ENCODE measurements around the gene BCAT1. TPM values are rescaled to one million over a fixed set of nuclear protein-coding genes. Genes with fewer than 3 reads are reported as not detected.
"Not testable (repeated sequence)": the region's sequence is repeated elsewhere in the genome, so short reads cannot be mapped to it uniquely, and the experiment has no call there.

The BCAT1 gene
- total RNA-seq, 5 donors from 2014 or later (not counting 1 experiment from before 2014, with no cell fraction given): 1.2 to 4.2 (median 3.2) TPM

DNA sequence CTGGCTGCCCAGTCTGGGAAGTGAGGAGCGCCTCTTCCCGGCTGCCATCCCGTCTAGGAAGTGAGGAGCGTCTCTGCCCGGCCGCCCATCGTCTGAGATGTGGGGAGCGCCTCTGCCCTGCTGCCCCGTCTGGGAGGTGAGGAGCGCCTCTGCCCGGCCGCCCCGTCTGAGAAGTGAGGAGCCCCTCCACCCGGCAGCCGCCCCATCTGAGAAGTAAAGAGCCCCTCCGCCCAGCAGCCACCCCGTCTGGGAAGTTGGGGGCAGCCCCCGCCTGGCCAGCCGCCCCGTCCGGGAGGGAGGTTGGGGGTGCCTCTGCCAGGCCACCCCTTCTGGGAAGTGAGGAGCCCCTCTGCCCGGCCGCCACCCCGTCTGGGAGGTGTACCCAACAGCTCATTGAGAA lies 22.8 kb downstream of the BCAT1 start:
- H3K4me1 Mint-ChIP-seq; H3K4me1 ChIP-seq (ENCODE audit: control insufficient read depth in 1 of 2, extremely low read depth in 1 of 2, insufficient read depth in 2 of 2, low read length in 2 of 2): not testable (repeated sequence)
- 100% methylated on average over 4 of the region's 24 CpGs for WGBS (ENCODE audit: insufficient coverage)

DNA sequence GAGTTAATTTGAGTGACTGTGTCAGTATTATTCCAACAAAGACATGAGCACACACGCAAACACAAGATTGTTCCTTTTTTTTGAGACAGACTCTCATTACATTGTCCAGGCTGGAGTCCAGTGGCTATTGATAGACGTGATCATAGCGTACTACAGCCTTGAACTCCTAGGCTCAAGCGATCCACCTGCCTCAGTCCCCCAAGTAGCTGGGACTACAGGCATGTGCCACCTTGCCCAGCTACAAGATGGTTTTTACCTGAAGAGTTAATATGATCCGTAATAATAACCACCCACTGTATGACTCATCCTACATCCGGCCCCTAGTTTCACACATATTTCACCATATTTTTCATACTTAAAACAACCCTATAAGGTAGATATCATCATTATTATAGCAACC lies 26.8 kb downstream of the BCAT1 start:
- Histone ChIP-seq H3K27me3 (replicated peaks in 1 of 2; ENCODE audit: control insufficient read depth in 2 of 2, extremely low read depth in 1 of 2, insufficient read depth in 2 of 2, low read length in 1 of 2) (no peaks in the 10 kb centered on the region), H3K4me3 (ENCODE audit: control insufficient read depth in 1 of 2, extremely low read depth in 1 of 2, low read length in 1 of 2) (no peak overlapping the region), H3K4me1 (ENCODE audit: control insufficient read depth in 1 of 2, extremely low read depth in 1 of 2, insufficient read depth in 2 of 2, low read length in 2 of 2) (no peaks in the 10 kb centered on the region), H3K27ac (ENCODE audit: low read length) (no peak overlapping the region), H3K36me3 (ENCODE audit: control insufficient read depth in 2 of 2, extremely low read depth in 1 of 2, insufficient read depth in 1 of 2, low read length in 1 of 2) (no peaks in the 10 kb centered on the region), H3K9me3 (no peaks in the 10 kb centered on the region)
- 94% methylated on average over 3 of the region's 6 CpGs for WGBS (ENCODE audit: insufficient coverage)
- CTCF ChIA-PET: interaction anchor here in 1 of 2 donors (0.7 kb wide), 1 partner anchor 13 kb away, joined by 7 read pairs; no protein-coding TSS in a partner anchor
- POLR2A ChIA-PET: interaction anchor here in 1 of 2 donors (0.7 kb wide), 1 partner anchor 858 kb away, joined by 3 read pairs; no protein-coding TSS in a partner anchor
- Mint-ChIP-seq H3K27me3 (peaks cover 0 to 3% of the 10 kb centered on the region in 2 donors), H3K4me1 (peaks cover 0 to 4% (median 3%) of the 10 kb centered on the region in 3 donors), H3K9me3 (no peaks in the 10 kb centered on the region), H3K27ac (no peak overlapping the region), H3K36me3 (no peaks in the 10 kb centered on the region), H3K4me3 (no peak overlapping the region)
- ATAC-seq (replicated peaks in 1 of 4) (peak in 1 of 4 experiments; percentile 29), DNase-seq (no peak)

More for the DNA sequence above, 22.8 kb downstream of the BCAT1 start:
- POLR2A ChIA-PET; ATAC-seq (replicated peaks in 1 of 4); H3K36me3 Mint-ChIP-seq; DNase-seq; H3K4me3 Mint-ChIP-seq; H3K36me3 ChIP-seq (ENCODE audit: control insufficient read depth in 2 of 2, extremely low read depth in 1 of 2, insufficient read depth in 1 of 2, low read length in 1 of 2); H3K4me3 ChIP-seq (ENCODE audit: control insufficient read depth in 1 of 2, extremely low read depth in 1 of 2, low read length in 1 of 2); CTCF ChIA-PET; H3K27ac ChIP-seq (ENCODE audit: low read length); H3K27me3 ChIP-seq (replicated peaks in 1 of 2; ENCODE audit: control insufficient read depth in 2 of 2, extremely low read depth in 1 of 2, insufficient read depth in 2 of 2, low read length in 1 of 2); H3K27ac Mint-ChIP-seq; H3K9me3 Mint-ChIP-seq; H3K9me3 ChIP-seq: not testable (repeated sequence)
- peaks cover 7 to 11% of the 10 kb centered on the region in 2 donors for H3K27me3 Mint-ChIP-seq

DNA sequence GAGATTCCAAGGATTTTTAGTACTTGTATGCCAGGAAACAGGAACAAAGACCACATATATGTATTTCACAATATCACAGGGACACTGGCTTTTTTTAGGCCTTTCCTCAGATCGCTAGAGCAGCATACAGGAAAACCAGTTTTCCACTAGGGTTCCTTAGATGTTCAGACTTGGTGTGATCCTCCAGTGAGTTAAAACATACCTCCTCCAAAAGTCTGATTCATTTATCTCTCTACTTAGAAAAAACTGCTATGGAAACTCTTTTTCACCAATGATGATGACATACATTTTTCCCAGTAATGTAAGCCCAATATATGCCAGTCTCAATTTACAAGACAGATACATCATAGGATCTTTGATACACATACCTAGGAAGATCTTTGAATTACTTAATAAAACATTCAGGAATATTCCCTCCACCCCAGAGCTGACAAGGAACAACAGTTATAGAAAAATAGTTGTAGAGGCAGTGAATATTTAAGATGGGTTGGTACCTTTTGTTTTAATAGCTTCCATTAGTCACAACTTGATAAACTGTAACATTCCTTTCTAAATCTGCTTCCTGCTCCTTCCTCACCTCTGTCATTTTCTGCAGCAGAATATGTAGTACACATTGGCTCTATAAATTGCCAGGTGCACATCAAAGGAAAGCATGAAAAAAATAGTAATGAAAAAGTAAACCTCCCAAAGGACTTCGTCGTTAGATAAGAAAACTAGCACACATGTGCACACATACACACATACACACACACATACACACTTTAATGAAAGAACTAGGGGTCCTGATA lies 27.5 kb downstream of the BCAT1 start:
- Histone ChIP-seq H3K9me3 (no peaks in the 10 kb centered on the region), H3K4me1 (ENCODE audit: control insufficient read depth in 1 of 2, extremely low read depth in 1 of 2, insufficient read depth in 2 of 2, low read length in 2 of 2) (no peaks in the 10 kb centered on the region), H3K36me3 (ENCODE audit: control insufficient read depth in 2 of 2, extremely low read depth in 1 of 2, insufficient read depth in 1 of 2, low read length in 1 of 2) (no peaks in the 10 kb centered on the region), H3K27me3 (replicated peaks in 1 of 2; ENCODE audit: control insufficient read depth in 2 of 2, extremely low read depth in 1 of 2, insufficient read depth in 2 of 2, low read length in 1 of 2) (no peaks in the 10 kb centered on the region), H3K4me3 (ENCODE audit: control insufficient read depth in 1 of 2, extremely low read depth in 1 of 2, low read length in 1 of 2) (no peak overlapping the region), H3K27ac (ENCODE audit: low read length) (no peak overlapping the region)
- no peak overlapping the region for H3K27ac Mint-ChIP-seq
- DNase-seq (no peak), ATAC-seq (replicated peaks in 1 of 4) (no peak)
- CTCF ChIA-PET: no interaction called here
- H3K4me1 Mint-ChIP-seq: peaks cover 0 to 4% (median 3%) of the 10 kb centered on the region in 3 donors
- H3K9me3 Mint-ChIP-seq: no peaks in the 10 kb centered on the region
- WGBS (ENCODE audit: insufficient coverage): 60% methylated on average over 3 of the region's 3 CpGs
- H3K4me3 Mint-ChIP-seq: no peak overlapping the region
- POLR2A ChIA-PET: no interaction called here
- no peaks in the 10 kb centered on the region for H3K36me3 Mint-ChIP-seq
- H3K27me3 Mint-ChIP-seq: no peaks in the 10 kb centered on the region

DNA sequence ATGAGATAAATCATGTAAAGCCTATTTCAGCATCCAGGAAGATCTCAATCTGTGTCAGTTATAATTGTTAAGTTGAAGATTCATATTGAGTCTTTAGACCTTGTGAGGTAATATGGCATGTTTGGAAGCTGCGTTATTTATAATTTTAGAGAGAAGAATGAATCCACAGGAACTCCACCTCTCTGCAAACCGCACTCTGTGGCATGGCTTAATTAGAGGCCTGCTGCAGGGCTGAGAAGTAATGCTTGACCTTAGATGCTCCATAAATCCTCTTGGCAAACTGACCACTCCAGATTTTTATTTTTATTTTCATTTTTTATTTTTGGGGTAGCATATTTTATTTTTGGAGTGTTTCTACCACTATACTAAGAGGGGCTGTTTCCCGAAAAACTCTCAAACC lies 28.8 kb downstream of the BCAT1 start:
- no peaks in the 10 kb centered on the region for H3K27me3 ChIP-seq (replicated peaks in 1 of 2; ENCODE audit: control insufficient read depth in 2 of 2, extremely low read depth in 1 of 2, insufficient read depth in 2 of 2, low read length in 1 of 2)
- H3K27ac ChIP-seq (ENCODE audit: low read length): no peak overlapping the region
- Mint-ChIP-seq H3K27ac (no peak overlapping the region), H3K4me3 (no peak overlapping the region), H3K27me3 (no peaks in the 10 kb centered on the region), H3K4me1 (peaks cover 0 to 4% (median 3%) of the 10 kb centered on the region in 3 donors), H3K36me3 (no peaks in the 10 kb centered on the region), H3K9me3 (no peaks in the 10 kb centered on the region)
- DNase-seq (no peak), ATAC-seq (replicated peaks in 1 of 4) (no peak)
- H3K4me1 ChIP-seq (ENCODE audit: control insufficient read depth in 1 of 2, extremely low read depth in 1 of 2, insufficient read depth in 2 of 2, low read length in 2 of 2): no peaks in the 10 kb centered on the region
- no CpG with 5 or more reads among the region's 3 CpGs for WGBS (ENCODE audit: insufficient coverage)
- no peak overlapping the region for H3K4me3 ChIP-seq (ENCODE audit: control insufficient read depth in 1 of 2, extremely low read depth in 1 of 2, low read length in 1 of 2)
- CTCF ChIA-PET: no interaction called here
- POLR2A ChIA-PET: no interaction called here
- no peaks in the 10 kb centered on the region for H3K36me3 ChIP-seq (ENCODE audit: control insufficient read depth in 2 of 2, extremely low read depth in 1 of 2, insufficient read depth in 1 of 2, low read length in 1 of 2)
- no peaks in the 10 kb centered on the region for H3K9me3 ChIP-seq

DNA sequence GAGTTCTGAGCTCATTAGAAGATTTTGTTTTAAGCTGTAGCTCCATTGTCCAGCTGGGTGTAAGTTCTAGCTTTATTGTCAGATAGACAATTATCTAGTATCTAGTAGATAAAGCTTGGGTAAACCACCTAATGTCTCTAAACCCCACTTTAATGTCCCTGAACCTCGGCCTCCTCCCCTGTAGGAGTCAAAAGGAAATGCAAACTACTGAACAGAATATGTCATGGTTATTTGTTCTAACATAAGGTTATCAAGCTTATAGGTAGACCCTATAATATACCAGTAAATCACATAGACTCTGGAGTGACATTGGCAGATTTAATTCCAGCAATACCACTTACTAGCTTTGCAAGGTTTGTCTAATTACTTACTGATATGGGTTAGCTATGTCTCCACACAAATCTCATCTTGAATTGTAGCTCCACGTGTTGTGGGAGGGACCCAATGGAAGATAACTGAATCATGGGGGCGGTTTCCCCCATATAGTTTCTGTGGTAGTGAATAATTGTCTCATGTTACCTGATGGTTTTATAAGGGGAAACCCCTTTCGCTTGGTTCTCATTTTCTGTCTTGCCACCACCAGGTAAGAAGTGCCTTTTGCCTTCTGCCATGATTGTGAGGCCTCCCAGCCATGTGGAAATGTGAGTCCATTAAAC lies 29.4 kb downstream of the BCAT1 start:
- DNase-seq (no peak), ATAC-seq (replicated peaks in 1 of 4) (no peak)
- H3K4me1 ChIP-seq (ENCODE audit: control insufficient read depth in 1 of 2, extremely low read depth in 1 of 2, insufficient read depth in 2 of 2, low read length in 2 of 2): no peaks in the 10 kb centered on the region
- H3K27ac ChIP-seq (ENCODE audit: low read length): no peak overlapping the region
- H3K27me3 Mint-ChIP-seq: no peaks in the 10 kb centered on the region
- no peaks in the 10 kb centered on the region for H3K9me3 Mint-ChIP-seq
- H3K27ac Mint-ChIP-seq: no peak overlapping the region
- H3K4me1 Mint-ChIP-seq: peaks cover 0 to 4% (median 3%) of the 10 kb centered on the region in 3 donors
- no peaks in the 10 kb centered on the region for H3K27me3 ChIP-seq (replicated peaks in 1 of 2; ENCODE audit: control insufficient read depth in 2 of 2, extremely low read depth in 1 of 2, insufficient read depth in 2 of 2, low read length in 1 of 2)
- POLR2A ChIA-PET: no interaction called here
- H3K36me3 ChIP-seq (ENCODE audit: control insufficient read depth in 2 of 2, extremely low read depth in 1 of 2, insufficient read depth in 1 of 2, low read length in 1 of 2): no peaks in the 10 kb centered on the region
- H3K9me3 ChIP-seq: no peaks in the 10 kb centered on the region
- H3K36me3 Mint-ChIP-seq: no peaks in the 10 kb centered on the region
- H3K4me3 ChIP-seq (ENCODE audit: control insufficient read depth in 1 of 2, extremely low read depth in 1 of 2, low read length in 1 of 2): no peak overlapping the region
- CTCF ChIA-PET: no interaction called here
- no peak overlapping the region for H3K4me3 Mint-ChIP-seq
- WGBS (ENCODE audit: insufficient coverage): no CpG with 5 or more reads among the region's 4 CpGs

DNA sequence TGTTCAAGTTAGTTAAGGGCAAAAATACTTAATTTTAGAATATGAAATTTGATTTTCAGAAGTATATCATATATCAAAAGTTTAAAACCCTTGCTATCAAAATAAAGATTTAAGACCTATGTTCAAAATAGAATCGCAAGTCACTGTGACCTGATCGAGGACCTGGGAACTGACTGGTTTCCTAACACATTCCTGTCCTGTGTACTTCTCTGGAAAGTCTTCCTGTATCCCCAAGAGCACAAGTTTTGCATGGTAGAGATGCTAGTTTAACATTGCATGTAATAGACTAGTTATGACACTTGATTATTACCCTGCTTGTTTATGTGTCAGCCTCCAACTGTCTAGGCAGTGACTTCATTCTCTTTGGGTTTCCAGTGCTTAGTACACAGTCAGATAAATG lies 30.3 kb downstream of the BCAT1 start:
- Histone ChIP-seq H3K4me3 (ENCODE audit: control insufficient read depth in 1 of 2, extremely low read depth in 1 of 2, low read length in 1 of 2) (no peak overlapping the region), H3K36me3 (ENCODE audit: control insufficient read depth in 2 of 2, extremely low read depth in 1 of 2, insufficient read depth in 1 of 2, low read length in 1 of 2) (no peaks in the 10 kb centered on the region), H3K9me3 (no peaks in the 10 kb centered on the region), H3K27ac (ENCODE audit: low read length) (no peak overlapping the region), H3K4me1 (ENCODE audit: control insufficient read depth in 1 of 2, extremely low read depth in 1 of 2, insufficient read depth in 2 of 2, low read length in 2 of 2) (no peaks in the 10 kb centered on the region), H3K27me3 (replicated peaks in 1 of 2; ENCODE audit: control insufficient read depth in 2 of 2, extremely low read depth in 1 of 2, insufficient read depth in 2 of 2, low read length in 1 of 2) (no peaks in the 10 kb centered on the region)
- Mint-ChIP-seq H3K27ac (no peak overlapping the region), H3K4me1 (peaks cover 0 to 4% (median 3%) of the 10 kb centered on the region in 3 donors), H3K27me3 (no peaks in the 10 kb centered on the region), H3K36me3 (no peaks in the 10 kb centered on the region), H3K9me3 (no peaks in the 10 kb centered on the region), H3K4me3 (no peak overlapping the region)
- no peak for DNase-seq
- 100% methylated on average over 1 of the region's 2 CpGs for WGBS (ENCODE audit: insufficient coverage)
- ChIA-PET POLR2A (no interaction called here), CTCF (no interaction called here)
- no peak for ATAC-seq (replicated peaks in 1 of 4)
